RWPE2 (cell line): ENCODE data around the gene SUGCT.

Experiments
- ATAC-seq: fragments of 200-7000 bp; cut with Tn5 transposase; 3 replicates; pipeline ENCODE4 v1.9.1; 2021; ENCODE audit warnings: low read depth
- DNase-seq: peaks from one replicate; pipeline ENCODE4 v3.0.0-alpha.2; 2020; ENCODE audit warnings: low spot score
- H3K27ac ChIP-seq: fragments of 450-650 bp; 2 replicates; pipeline ENCODE4 v1.5.1; 2017; ENCODE audit warnings: mild to moderate bottlenecking; ENCODE audit not compliant: poor library complexity, severe bottlenecking
- H3K27me3 ChIP-seq: fragments of 250-450 bp; sonication (Bioruptor Pico); 2 replicates; pipeline ENCODE4 v1.5.1; 2021; ENCODE audit warnings: mild to moderate bottlenecking, moderate library complexity; ENCODE audit not compliant: insufficient read depth, poor library complexity, severe bottlenecking
- H3K36me3 ChIP-seq: fragments of 250-450 bp; sonication (Bioruptor Pico); 2 replicates; pipeline ENCODE4 v1.5.1; 2020; ENCODE audit warnings: low read depth, mild to moderate bottlenecking, moderate library complexity
- H3K4me1 ChIP-seq: fragments of 250-450 bp; sonication (Bioruptor Pico); 2 replicates; pipeline ENCODE4 v1.5.1; 2021; ENCODE audit warnings: mild to moderate bottlenecking, moderate library complexity; ENCODE audit not compliant: insufficient read depth, poor library complexity, severe bottlenecking
- H3K4me3 ChIP-seq: fragments of 250-450 bp; sonication (Bioruptor Pico); 2 replicates; pipeline ENCODE4 v1.5.1; 2021; ENCODE audit warnings: mild to moderate bottlenecking, moderate library complexity; ENCODE audit not compliant: severe bottlenecking
- H3K9me3 ChIP-seq: fragments of 250-450 bp; sonication (Bioruptor Pico); 2 replicates; pipeline ENCODE4 v1.5.1; 2021; ENCODE audit warnings: mild to moderate bottlenecking, moderate library complexity; ENCODE audit not compliant: severe bottlenecking
- CTCF ChIP-seq: fragments of 450-650 bp; IDR thresholded peaks from one replicate; pipeline ENCODE4 v1.5.1; 2017; ENCODE audit warnings: mild to moderate bottlenecking, moderate library complexity; ENCODE audit not compliant: poor library complexity, severe bottlenecking

The SUGCT gene

GRCh38 chr7:40231796-40232195, 97.0 kb downstream of the SUGCT start:
- no peak overlapping the region for H3K4me3 ChIP-seq
- no peak overlapping the region for H3K27ac ChIP-seq
- no peaks in the 10 kb centered on the region for H3K9me3 ChIP-seq
- no peaks in the 10 kb centered on the region for H3K27me3 ChIP-seq
- no peaks in the 10 kb centered on the region for H3K36me3 ChIP-seq
- ATAC-seq, result no peak
- H3K4me1 ChIP-seq, result no peaks in the 10 kb centered on the region
- no peak for TF ChIP-seq CTCF
- no peak for DNase-seq

GRCh38 chr7:40232242-40232893, 97.6 kb downstream of the SUGCT start:
- Histone ChIP-seq H3K4me1 (no peaks in the 10 kb centered on the region), H3K9me3 (no peaks in the 10 kb centered on the region), H3K36me3 (no peaks in the 10 kb centered on the region), H3K27ac (no peak overlapping the region), H3K4me3 (no peak overlapping the region), H3K27me3 (no peaks in the 10 kb centered on the region)
- peak; percentile 57; the same call in 1 of the 3 replicates for ATAC-seq
- DNase-seq, result no peak
- peak; percentile 84 for TF ChIP-seq CTCF

GRCh38 chr7:40234046-40234445, 99.2 kb downstream of the SUGCT start:
- DNase-seq, result no peak
- ATAC-seq, result no peak

GRCh38 chr7:40234666-40235065, 99.9 kb downstream of the SUGCT start:
- Histone ChIP-seq H3K4me1 (no peaks in the 10 kb centered on the region), H3K36me3 (no peaks in the 10 kb centered on the region), H3K4me3 (no peak overlapping the region), H3K9me3 (no peaks in the 10 kb centered on the region), H3K27ac (no peak overlapping the region), H3K27me3 (no peaks in the 10 kb centered on the region)
- no peak for TF ChIP-seq CTCF
- DNase-seq (no peak), ATAC-seq (no peak)

More at GRCh38 chr7:40234046-40234445, 99.2 kb downstream of the SUGCT start:
- no peak overlapping the region for H3K4me3 ChIP-seq
- no peaks in the 10 kb centered on the region for H3K36me3 ChIP-seq
- H3K27me3 ChIP-seq, result no peaks in the 10 kb centered on the region
- no peaks in the 10 kb centered on the region for H3K4me1 ChIP-seq
- H3K9me3 ChIP-seq, result no peaks in the 10 kb centered on the region
- no peak for TF ChIP-seq CTCF
- H3K27ac ChIP-seq, result no peak overlapping the region

GRCh38 chr7:40237731-40238130, 102.9 kb downstream of the SUGCT start:
- no peaks in the 10 kb centered on the region for H3K9me3 ChIP-seq
- ATAC-seq (no peak), DNase-seq (no peak)
- no peak for TF ChIP-seq CTCF
- no peak overlapping the region for H3K4me3 ChIP-seq
- no peak overlapping the region for H3K27ac ChIP-seq
- no peaks in the 10 kb centered on the region for H3K4me1 ChIP-seq
- no peaks in the 10 kb centered on the region for H3K36me3 ChIP-seq
- H3K27me3 ChIP-seq, result no peaks in the 10 kb centered on the region
